Activated CD8-positive, alpha-beta memory T cell treated with anti-CD3 and anti-CD28 coated beads, Interleukin-2, amount 50 U/mL, for 24 hours (primary cell): ENCODE measurements around the gene CCNG2.

Experiments used
- DNase-seq: peaks from one replicate; pipeline ENCODE4 v3.0.0-alpha.2; 2020; ENCODE audit errors: extremely low read depth

CCNG2 gene

GRCh38 chr4:77175201-77175611, 18.2 kb downstream of the CCNG2 start:
- DNase-seq: no peak

- no peak for DNase-seq
Observed at GRCh38 chr4:77176640-77177039, 19.6 kb downstream of the CCNG2 start.

GRCh38 chr4:77177199-77177598, 20.2 kb downstream of the CCNG2 start:
- no peak for DNase-seq

- no peak for DNase-seq
Observed at GRCh38 chr4:77178560-77178959, 21.6 kb downstream of the CCNG2 start.

GRCh38 chr4:77179519-77179918, 22.5 kb downstream of the CCNG2 start:
- DNase-seq: no peak

GRCh38 chr4:77181720-77182119, 24.7 kb downstream of the CCNG2 start:
- DNase-seq: no peak

- DNase-seq: no peak
Observed at GRCh38 chr4:77183777-77184420, 26.9 kb downstream of the CCNG2 start.

- no peak for DNase-seq
Observed at GRCh38 chr4:77184974-77185373, 28.0 kb downstream of the CCNG2 start.

GRCh38 chr4:77185686-77186085, 28.7 kb downstream of the CCNG2 start:
- DNase-seq: no peak

GRCh38 chr4:77187322-77187721, 30.3 kb downstream of the CCNG2 start:
- no peak for DNase-seq

- no peak for DNase-seq
Observed at GRCh38 chr4:77188498-77189220, 31.7 kb downstream of the CCNG2 start.

GRCh38 chr4:77189412-77189811, 32.4 kb downstream of the CCNG2 start:
- DNase-seq: no peak

GRCh38 chr4:77190053-77190452, 33.0 kb downstream of the CCNG2 start:
- DNase-seq: no peak

- no peak for DNase-seq
Observed at GRCh38 chr4:77193046-77193445, 36.0 kb downstream of the CCNG2 start.

- DNase-seq: peak; percentile 39
Observed at GRCh38 chr4:77193511-77194102, 36.6 kb downstream of the CCNG2 start.

- DNase-seq: no peak
Observed at GRCh38 chr4:77194366-77194765, 37.4 kb downstream of the CCNG2 start.

- DNase-seq: no peak
Observed at GRCh38 chr4:77194989-77195388, 38.0 kb downstream of the CCNG2 start.

GRCh38 chr4:77196866-77197265, 39.9 kb downstream of the CCNG2 start:
- no peak for DNase-seq

GRCh38 chr4:77197361-77197760, 40.4 kb downstream of the CCNG2 start:
- no peak for DNase-seq

GRCh38 chr4:77197831-77198230, 40.8 kb downstream of the CCNG2 start:
- DNase-seq: no peak

- DNase-seq: no peak
Observed at GRCh38 chr4:77199276-77199675, 42.3 kb downstream of the CCNG2 start.

- no peak for DNase-seq
Observed at GRCh38 chr4:77199701-77200100, 42.7 kb downstream of the CCNG2 start.

GRCh38 chr4:77201343-77201742, 44.3 kb downstream of the CCNG2 start:
- DNase-seq: no peak
